Activated CD8-positive, alpha-beta T cell treated with anti-CD3 and anti-CD28 coated beads for 36 hours (primary cell): Measurements from ENCODE around the gene PPP2R1B. TPM values are rescaled to one million over a fixed set of nuclear protein-coding genes. Genes with fewer than 3 reads are reported as not detected.
A peak's percentile ranks its signal among the peaks of the same experiment; 100 is the strongest.

Source experiments
- ATAC-seq: fragments of 200-7000 bp; cut with Tn5 transposase; one replicate; pipeline ENCODE4 v1.10.0; 2021; ENCODE audit warnings: mild to moderate bottlenecking, moderate library complexity
- CTCF ChIA-PET: fragments of 350-600 bp; sonication (Branson Sonifier 250); formaldehyde crosslinking; loops from one replicate; lab custom pipeline; 2021; ENCODE audit warnings: antibody characterized with exemption; lab: Charles Lee
- POLR2A ChIA-PET: fragments of 350-600 bp; sonication (Branson Sonifier 250); formaldehyde crosslinking; loops from one replicate; lab custom pipeline; 2021; ENCODE audit warnings: antibody characterized with exemption; lab: Charles Lee
- DNase-seq: peaks from one replicate; pipeline ENCODE4 v3.0.0-alpha.2; 2020
- H3K27ac Mint-ChIP-seq: one replicate; pipeline ENCODE4 v1.8.0; 2021; ENCODE audit warnings: mild to moderate bottlenecking, mixed read lengths
- H3K27me3 Mint-ChIP-seq: one replicate; pipeline ENCODE4 v1.8.0; 2021; ENCODE audit warnings: mixed read lengths
- H3K36me3 Mint-ChIP-seq: one replicate; pipeline ENCODE4 v1.8.0; 2021; ENCODE audit warnings: low read depth, mixed read lengths
- H3K4me1 Mint-ChIP-seq: one replicate; pipeline ENCODE4 v1.8.0; 2021; ENCODE audit warnings: low read depth, mixed read lengths
- H3K4me3 Mint-ChIP-seq: one replicate; pipeline ENCODE4 v1.8.0; 2021; ENCODE audit warnings: mild to moderate bottlenecking, moderate library complexity, mixed read lengths
- H3K9me3 Mint-ChIP-seq: one replicate; pipeline ENCODE4 v1.8.0; 2021; ENCODE audit warnings: mixed read lengths
- intact Hi-C: fragments of 100-400 bp; cut with micrococcal nuclease; formaldehyde crosslinking; loops from one replicate; pipeline ENCODE4 v1.10.0; 2022
- total RNA-seq, 2 experiments: library from RNA; stranded (reverse); gene quantifications; one replicate each; pipeline ENCODE4 v1.2.3, GENCODE V29; 2021
- TF ChIP-seq, protein P1 (sequence below): fragments of 200-600 bp; IDR thresholded peaks from one replicate; pipeline ENCODE4 v1.8.0; 2022; ENCODE audit warnings: antibody characterized with exemption, mild to moderate bottlenecking

Gene PPP2R1B
- total RNA-seq, 2 experiments from 2014 or later: 49.7 to 54.0 TPM

DNA sequence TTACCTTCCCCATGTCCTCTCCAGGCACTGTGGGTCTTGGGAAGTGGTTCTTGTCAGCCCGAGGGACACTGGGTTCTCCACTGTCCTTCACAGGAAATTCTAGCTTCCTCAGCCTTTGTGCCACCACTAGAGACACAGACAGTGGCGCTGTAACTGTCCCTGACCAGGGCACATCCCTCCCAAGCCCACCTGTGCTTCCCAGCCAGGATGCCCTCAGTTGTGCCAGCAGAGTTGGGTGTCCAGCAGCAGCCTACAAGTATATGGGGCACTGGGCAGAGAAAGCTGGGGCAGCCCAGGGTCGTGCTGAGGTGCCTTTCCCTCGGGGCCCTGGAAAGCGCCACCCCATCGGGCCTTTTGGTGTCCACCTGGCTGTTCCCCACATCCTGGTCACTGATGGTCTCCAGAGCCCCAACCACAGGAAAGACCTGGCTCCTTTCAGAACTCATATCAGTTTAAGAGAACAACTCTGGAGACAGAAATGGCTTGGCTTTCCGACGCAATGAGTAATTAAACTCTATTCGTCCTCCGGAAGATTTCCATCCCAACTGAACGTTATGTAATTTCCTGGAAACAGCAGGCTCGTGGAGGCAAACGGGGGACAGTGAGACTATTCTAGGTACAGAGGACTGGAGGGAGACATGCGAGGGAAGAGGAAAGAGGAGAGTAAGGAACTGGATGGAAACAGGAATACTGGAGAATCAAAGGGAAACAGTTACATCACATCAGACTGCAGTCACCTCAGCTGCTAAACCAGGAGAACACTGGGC, 28.6 kb downstream of the PPP2R1B start:
- ChIA-PET CTCF (no interaction called here), POLR2A (interaction anchor here (1.2 to 1.3 kb wide), 2 partner anchors 11 to 57 kb away, joined by 3 read pairs; no protein-coding TSS in a partner anchor)
- no peaks in the 10 kb centered on the region for H3K9me3 Mint-ChIP-seq
- no peaks in the 10 kb centered on the region for H3K4me1 Mint-ChIP-seq
- no peak overlapping the region for H3K4me3 Mint-ChIP-seq
- ATAC-seq: no peak
- TF ChIP-seq, protein P1, sequence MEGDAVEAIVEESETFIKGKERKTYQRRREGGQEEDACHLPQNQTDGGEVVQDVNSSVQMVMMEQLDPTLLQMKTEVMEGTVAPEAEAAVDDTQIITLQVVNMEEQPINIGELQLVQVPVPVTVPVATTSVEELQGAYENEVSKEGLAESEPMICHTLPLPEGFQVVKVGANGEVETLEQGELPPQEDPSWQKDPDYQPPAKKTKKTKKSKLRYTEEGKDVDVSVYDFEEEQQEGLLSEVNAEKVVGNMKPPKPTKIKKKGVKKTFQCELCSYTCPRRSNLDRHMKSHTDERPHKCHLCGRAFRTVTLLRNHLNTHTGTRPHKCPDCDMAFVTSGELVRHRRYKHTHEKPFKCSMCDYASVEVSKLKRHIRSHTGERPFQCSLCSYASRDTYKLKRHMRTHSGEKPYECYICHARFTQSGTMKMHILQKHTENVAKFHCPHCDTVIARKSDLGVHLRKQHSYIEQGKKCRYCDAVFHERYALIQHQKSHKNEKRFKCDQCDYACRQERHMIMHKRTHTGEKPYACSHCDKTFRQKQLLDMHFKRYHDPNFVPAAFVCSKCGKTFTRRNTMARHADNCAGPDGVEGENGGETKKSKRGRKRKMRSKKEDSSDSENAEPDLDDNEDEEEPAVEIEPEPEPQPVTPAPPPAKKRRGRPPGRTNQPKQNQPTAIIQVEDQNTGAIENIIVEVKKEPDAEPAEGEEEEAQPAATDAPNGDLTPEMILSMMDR: no peak
- peak overlapping the region; percentile 15 for H3K27ac Mint-ChIP-seq
- DNase-seq: no peak
- H3K27me3 Mint-ChIP-seq: no peaks in the 10 kb centered on the region
- intact Hi-C loops: no loop called here
- H3K36me3 Mint-ChIP-seq: peaks cover 17% of the 10 kb centered on the region

DNA sequence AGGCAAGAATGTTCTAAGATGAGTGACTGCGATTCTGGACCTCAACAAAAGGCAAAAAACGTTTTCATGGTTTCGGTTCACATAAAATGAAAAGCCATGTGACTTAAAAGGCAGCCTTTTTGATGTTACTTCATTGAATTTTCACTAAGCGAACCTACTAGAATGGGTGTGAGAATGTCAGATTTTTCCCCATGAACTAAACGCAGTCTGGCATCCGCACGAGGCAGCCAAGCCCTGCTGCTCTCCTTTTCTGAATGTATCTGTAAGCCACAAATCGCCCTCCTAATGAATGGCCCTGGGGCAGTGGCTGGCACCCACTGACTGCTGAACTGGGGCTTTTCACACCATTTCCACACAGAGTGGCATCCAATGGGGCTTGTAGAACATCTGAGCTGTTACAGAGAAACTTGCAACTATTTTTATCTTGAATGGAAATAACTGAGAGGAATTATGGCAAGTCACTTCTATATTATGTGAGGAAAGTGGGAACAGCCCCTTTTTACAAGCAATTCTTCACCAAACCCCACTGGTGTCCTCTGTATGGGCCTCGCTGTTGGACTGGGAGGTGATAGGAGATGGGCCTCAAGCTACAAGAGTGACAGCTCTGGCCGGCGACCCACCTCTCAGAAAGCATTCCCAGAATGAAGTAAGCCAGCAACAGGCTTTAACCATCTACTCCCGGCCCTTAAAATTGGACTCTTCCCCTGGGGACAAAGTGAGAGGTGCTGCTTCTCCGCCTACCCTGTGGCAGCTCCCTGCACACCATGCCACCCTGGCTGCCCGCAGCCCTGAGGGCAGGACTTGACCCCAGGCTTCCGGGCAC, 29.4 kb downstream of the PPP2R1B start:
- DNase-seq: no peak
- CTCF ChIA-PET: no interaction called here
- no peaks in the 10 kb centered on the region for H3K4me1 Mint-ChIP-seq
- H3K4me3 Mint-ChIP-seq: no peak overlapping the region
- H3K27ac Mint-ChIP-seq: no peak overlapping the region
- H3K27me3 Mint-ChIP-seq: no peaks in the 10 kb centered on the region
- ATAC-seq: no peak
- H3K36me3 Mint-ChIP-seq: peaks cover 17% of the 10 kb centered on the region
- TF ChIP-seq, protein P1: no peak
- no peaks in the 10 kb centered on the region for H3K9me3 Mint-ChIP-seq
- POLR2A ChIA-PET: interaction anchor here (1.2 to 1.3 kb wide), 3 partner anchors 10 to 58 kb away, joined by 3 read pairs; no protein-coding TSS in a partner anchor
- intact Hi-C loops: no loop called here

DNA sequence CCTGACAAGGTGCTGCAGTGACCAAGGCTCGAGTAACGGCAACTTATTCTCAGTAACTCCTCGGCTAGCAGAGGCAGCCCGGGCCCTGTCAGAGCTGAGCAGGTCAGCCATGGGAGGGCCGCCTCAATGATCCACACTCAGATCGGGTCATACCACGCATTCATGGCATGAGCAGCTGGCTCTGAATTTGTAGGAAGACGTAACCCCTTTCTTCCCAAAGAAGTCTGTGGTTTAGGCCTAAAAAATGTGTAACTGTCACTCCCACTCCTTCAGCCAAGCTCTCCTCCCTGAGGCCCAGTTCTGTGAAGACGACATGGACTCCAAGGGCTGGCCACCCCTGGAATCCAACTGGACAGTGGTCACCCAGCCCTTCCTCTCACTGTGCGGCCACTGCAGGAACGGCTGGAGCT, 30.0 kb downstream of the PPP2R1B start:
- Mint-ChIP-seq H3K4me1 (no peaks in the 10 kb centered on the region), H3K27ac (peak overlapping the region; percentile 33), H3K9me3 (no peaks in the 10 kb centered on the region), H3K36me3 (peaks cover 13% of the 10 kb centered on the region), H3K4me3 (no peak overlapping the region), H3K27me3 (no peaks in the 10 kb centered on the region)
- ATAC-seq (no peak), DNase-seq (no peak)
- intact Hi-C loops: no loop called here
- ChIA-PET POLR2A (interaction anchor here (1.2 to 1.3 kb wide), 2 partner anchors 11 to 58 kb away, joined by 3 read pairs; no protein-coding TSS in a partner anchor), CTCF (no interaction called here)
- TF ChIP-seq, protein P1: no peak

DNA sequence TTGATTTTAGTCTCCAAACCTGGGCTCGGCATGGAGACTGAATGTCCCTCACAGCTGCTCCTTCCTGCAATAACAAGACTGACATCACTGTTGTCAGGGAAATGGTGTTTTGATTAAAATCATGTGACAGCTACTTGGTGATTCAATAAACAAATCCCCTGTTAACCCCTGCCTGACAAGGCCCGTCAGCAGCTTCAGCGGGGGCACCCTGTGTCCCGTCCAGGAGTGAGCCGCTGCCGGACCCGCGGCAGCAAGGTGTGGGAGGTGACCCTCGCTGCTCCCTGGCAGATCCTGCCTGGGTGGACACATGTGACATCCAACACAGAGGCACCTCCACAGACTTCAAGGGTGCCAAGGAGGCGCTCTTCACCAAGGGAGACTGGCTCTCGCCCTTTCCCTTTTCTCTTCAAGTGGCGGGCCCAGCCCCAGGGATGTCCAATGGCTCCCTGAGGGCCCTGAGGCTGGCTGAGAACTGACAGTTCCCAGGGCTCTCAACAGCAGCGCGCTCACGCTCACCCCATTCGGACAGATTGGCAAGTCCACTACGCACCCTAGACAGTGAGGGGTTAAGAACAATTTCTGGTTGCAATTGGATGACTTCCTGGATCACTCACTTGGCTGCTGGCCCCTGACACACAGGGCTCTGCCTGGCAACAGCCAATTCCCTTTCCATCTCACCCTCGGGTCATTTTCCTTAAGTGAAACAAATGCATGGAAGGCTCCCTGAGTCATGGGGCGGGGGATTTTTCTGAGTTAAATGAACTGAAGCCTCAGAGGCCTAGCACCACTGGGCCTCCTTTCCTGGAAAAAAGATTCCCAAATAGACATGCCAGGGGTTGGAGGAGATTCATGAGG, 30.7 kb downstream of the PPP2R1B start:
- DNase-seq (no peak), ATAC-seq (no peak)
- intact Hi-C loops: no loop called here
- Mint-ChIP-seq H3K4me1 (no peaks in the 10 kb centered on the region), H3K36me3 (peaks cover 11% of the 10 kb centered on the region), H3K27ac (peak overlapping the region; percentile 33), H3K9me3 (no peaks in the 10 kb centered on the region), H3K4me3 (no peak overlapping the region), H3K27me3 (no peaks in the 10 kb centered on the region)
- TF ChIP-seq, protein P1: no peak
- ChIA-PET CTCF (interaction anchor here (1.3 kb wide), 1 partner anchor 379 kb away, joined by 3 read pairs; no protein-coding TSS in a partner anchor), POLR2A (interaction anchor here (1.4 to 2.3 kb wide), 2 partner anchors 12 to 30 kb away, joined by 3 to 11 read pairs; no protein-coding TSS in a partner anchor)
